Activated gamma-delta T cell treated with Interleukin-2 at 50 U/mL for 16 hours (primary cell): Measurements from ENCODE around the gene RPL35.
"Not testable (repeated sequence)": the region's sequence is repeated elsewhere in the genome, so short reads cannot be mapped to it uniquely, and the experiment has no call there.

Experiments
- DNase-seq: peaks from one replicate; pipeline ENCODE4 v3.0.0-alpha.2; 2020

The RPL35 gene

DNA sequence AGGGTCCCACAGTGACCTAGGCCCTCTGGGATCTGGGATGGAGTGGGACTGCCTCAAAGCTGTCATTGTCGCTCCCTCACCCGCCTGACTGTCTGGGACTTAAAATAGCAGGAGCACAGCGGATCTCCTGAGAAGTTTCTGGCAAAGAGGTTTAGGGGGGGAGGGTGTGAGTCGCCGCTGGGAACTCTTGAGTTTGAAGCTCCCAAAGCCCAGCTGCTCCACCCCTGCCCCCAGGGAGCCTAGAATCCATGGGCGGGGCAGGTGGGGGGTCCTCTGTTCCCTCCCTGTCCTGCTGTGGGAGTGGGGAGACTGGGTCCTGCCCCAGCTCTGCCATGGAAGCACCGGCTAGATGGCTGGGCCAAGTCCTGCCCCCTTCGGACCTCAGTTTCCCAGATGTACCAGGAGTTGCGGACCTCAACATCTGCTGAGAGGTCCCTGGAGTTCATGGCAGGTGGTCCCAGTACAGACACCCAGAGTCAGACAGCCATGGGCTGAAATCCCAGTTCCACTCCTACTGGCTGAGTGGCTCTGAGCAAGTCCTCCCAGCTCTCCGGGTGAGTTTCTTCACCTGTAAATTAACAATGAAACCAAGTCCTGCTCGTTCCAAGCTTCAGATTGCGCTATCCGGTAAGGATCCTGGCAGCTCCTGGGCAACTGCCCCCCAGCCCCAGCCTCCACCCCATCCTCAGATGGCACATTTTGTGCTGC, 9.5 kb downstream of the RPL35 start:
- DNase-seq, result no peak

DNA sequence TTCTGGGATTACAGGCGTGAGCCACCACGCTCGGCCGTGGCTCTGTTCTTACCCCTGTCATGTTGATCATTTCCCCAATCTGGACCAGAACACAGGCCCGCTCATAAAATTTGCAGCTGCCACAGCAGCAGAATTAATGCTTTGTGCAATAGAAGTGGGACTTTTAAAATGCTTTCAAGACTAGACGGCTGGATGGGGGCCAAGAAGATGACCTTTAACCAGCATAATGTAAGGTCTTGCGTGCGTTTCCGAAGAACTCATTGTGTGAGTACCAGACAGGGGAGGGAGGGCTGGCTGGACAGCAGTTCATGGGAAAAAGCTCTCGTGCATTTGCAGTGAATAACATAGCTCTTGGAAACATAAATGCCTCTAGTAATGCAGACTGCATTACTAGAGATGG, 12.0 kb downstream of the RPL35 start:
- DNase-seq, result no peak

DNA sequence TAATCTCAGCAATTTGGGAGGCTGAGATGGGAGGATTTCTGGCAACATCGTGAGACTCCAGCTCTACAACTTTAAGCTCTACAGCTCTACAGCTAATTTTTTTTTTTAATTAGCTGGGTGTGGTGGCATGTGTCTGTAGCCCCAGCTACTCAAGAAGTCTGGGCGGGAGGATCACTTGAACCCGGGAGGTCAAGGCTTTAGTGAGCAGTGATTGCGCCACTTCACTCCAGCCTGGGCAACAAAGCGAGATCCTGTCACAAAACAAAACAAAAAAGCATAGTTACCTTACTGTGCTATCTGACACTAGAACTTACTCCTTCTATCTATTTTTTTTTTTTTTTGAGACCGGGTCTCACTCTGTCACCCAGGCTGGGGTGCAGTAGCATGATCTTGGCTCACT, 14.8 kb downstream of the RPL35 start:
- no peak for DNase-seq

DNA sequence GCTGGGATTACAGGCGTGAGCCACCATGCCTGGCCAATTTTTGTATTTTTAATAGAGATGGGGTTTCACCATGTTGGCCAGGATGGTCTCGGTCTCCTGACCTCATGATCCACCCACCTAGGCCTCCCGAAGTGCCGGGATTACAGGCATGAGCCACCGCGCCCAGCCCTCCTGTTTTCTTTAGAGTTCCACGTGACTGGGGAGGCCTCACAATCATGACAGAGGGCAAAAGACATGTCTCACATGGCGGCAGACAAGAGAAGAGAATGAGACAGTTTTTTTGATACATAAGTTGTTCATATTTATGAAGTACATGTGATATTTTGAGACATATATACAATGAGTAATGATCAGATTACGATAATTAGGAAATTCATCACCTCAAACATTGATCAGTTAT, 15.3 kb downstream of the RPL35 start:
- not testable (repeated sequence) for DNase-seq

DNA sequence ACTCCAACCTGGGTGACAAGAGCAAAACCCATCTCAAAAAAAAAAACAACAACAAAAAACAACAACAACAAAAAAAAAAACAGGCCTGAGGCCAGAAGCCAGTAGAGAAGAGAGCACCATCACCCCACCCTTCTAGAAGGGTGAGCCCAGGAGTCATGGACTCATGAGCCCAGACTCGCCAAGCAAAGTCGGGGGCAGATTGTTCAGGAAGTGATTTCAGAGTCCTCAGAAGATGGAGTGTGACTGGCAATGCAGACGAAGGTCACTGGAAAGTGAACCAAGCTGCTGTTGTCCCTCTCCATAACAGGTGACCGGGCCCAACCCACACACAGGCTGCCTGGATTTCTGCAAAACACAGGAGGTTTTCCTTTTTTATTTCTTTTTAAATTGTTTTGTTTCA, 17.5 kb downstream of the RPL35 start:
- DNase-seq, result no peak

DNA sequence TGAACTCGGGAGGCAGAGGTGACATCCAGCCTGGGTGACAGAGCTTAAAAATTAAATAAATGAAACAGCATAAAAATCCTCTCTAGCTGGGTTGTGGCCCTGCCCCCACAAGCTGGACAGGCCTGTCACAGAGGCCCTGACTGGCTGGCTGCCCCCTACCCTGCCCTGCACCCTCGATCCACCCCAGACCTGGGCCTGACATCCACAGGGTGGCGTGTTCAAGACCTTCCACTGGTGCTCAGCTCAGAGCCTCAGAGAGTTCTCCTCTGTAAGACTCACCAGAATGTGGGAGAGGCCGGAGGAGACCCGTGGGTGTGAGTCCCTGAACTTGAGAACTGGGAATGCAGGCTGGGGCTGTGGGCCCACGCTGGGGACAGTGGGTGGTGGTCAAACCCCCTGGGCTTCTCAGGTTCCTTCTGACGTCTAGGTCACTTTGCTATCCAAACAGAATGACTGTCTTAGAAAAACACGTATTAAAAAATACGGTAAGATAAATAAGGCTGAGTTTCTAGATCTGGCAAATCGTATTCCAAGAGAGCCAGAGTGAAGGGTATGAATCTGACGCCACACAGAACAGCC, 18.2 kb downstream of the RPL35 start:
- DNase-seq, result no peak

DNA sequence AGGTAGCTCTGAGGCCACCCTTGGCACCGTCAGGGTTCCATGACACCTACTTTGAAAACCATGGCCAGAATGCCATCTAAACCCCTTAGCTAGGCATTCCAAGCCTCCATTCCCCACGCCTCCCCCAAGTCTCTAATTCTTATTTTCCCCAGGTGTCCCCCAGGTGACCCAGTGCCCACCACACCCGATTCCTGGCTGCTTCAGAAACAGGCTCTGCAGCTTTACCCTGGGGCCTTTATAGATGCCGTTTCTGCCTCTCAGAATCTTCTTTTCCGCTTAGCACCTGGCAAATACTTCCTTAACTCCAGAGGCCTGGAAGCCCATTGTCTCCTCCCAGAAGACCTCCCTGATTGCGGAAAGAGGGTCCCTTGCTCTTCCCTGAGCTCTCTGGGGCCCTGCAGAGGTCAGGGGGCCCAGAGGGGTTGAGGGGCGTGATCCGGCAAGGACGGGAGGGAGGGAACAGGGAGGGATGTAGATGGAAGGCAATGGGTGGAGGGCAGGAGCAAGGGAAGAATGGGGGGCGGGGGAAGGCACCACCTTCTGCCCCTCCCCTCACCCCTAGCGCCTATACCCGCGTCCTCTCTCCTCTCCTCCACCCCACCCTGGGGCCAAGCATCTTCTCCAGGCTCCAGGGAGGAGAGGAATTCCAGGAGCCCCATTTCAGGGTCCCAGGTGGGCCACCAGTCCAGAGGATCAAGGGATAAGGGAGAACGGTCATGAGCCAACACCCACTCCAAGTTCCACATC, 20.5 kb downstream of the RPL35 start:
- DNase-seq, result no peak

DNA sequence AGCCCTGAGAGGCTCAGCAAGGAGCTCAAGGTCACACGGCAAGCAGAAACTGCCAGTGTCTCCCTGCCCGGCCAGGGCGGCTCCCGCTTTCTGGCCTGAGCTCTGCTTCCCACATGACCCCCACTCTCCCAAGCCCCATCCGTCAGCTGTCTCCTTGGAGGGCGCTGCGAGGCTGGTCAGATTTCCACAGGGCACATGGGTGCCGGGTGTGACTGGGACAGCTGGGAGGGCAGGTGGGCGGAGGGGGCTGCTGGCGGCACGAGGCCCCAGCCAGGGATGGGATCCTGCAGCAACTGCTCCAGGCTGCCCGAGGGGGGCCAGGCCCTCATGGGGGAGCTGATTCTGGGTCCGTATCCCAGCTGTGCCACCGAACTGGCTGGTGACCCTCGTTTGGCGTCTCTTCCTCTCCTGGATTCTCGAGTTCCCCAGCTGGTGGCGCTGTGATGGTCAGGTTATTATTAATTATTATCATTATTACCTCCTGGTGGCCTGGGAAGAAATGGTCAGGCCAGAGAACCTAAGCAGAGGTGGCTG, 21.4 kb downstream of the RPL35 start:
- DNase-seq, result no peak

DNA sequence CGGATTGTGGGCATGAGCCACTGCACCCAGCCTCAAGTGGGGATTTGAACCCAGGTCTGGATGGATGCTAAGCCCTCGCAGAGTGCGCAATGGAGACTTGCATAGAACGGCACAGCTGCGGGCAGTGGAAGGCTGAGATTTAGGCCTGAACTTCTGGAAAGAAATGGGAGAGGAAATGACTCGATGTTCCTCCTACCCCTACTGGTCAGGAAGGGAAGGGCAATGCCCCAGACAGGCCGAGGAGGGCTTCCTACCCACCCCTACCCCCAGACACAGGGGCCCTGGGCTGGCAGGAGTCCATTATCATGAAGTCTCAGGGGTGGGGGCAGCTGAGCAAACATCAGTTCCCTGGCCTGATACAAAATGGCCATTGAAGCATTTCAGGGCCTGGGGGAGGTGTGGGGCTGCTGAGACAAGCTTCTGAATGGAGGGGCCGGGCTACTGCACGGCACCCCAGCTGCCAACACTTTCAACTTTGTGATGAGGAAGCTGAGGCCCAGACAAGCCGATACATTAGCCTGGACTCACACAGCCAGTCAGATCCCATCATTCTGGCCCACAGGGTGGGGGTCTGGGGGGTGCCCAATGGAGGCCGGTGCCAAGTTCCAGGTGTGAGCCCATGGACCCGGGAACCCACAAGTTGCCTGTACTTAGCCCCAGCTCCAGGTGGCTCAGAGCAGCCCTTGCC, 22.0 kb downstream of the RPL35 start:
- no peak for DNase-seq

DNA sequence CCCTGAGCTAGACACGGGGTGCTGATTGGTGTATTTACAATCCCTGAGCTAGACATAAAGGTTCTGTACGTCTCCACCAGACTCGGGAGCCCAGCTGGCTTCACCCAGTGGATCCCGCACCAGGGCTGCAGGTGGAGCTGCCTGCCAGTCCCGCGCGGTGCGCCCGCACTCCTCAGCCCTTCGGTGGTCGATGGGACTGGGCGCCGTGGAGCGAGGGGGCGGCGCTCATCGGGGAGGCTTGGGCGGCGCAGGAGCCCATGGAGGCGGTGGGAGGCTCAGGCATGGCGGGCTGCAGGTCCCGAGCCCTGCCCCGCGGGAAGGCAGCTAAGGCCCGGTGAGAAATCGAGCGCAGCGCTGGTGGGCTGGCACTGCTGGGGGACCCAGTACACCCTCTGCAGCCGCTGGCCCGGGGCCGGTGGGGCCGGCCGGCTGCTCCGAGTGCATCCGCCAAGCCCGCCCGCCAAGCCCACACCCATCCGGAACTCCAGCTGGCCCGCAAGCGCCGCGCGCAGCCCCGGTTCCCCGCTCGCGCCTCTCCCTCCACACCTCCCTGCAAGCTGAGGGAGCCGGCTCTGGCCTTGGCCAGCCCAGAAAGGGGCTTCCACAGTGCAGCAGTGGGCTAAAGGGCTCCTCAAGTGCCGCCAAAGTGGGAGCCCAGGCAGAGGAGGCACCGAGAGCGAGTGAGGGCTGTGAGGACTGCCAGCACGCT, 23.0 kb downstream of the RPL35 start:
- DNase-seq, result not testable (repeated sequence)

DNA sequence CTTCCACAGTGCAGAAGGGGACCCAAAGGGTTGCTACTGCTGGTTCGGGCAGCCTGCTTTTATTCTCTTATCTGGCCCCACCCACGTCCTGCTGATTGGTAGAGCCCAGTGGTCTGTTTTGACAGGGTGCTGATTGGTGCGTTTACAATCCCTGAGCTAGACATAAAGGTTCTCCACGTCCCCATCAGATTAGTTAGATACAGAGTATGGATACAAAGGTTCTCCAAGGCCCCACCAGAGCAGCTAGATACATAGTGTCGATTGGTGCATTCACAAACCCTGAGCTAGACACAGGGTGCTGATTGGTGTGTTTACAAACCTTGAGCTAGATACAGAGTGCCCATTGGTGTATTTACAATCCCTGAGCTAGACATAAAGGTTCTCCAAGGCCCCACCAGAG, 23.6 kb downstream of the RPL35 start:
- DNase-seq, result not testable (repeated sequence)

DNA sequence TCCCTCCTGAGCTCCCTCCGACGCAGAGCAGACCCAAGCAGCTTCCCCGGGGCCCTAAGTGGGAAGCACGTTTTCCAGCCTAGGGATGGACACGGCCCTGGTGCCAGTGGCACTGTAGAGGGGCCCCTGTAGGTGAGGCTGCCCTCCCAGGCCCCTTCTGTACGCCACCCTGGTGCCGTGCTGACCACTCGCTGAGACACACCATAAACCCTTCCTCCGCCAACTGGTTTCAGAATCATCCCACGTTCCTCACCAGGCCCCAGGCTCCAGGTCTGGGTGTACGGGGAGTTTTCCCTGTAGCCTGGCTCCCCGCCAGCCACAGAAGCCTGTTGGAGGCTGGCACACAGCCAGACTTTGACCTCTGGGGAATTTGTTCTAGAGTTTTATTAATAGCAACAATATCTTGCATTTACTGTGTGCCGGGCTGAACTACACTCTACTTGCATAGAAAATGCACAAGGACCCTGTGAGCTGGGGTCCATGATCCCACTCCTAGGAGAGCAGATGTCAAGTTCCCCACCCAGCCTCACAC, 26.7 kb downstream of the RPL35 start:
- DNase-seq, result no peak

DNA sequence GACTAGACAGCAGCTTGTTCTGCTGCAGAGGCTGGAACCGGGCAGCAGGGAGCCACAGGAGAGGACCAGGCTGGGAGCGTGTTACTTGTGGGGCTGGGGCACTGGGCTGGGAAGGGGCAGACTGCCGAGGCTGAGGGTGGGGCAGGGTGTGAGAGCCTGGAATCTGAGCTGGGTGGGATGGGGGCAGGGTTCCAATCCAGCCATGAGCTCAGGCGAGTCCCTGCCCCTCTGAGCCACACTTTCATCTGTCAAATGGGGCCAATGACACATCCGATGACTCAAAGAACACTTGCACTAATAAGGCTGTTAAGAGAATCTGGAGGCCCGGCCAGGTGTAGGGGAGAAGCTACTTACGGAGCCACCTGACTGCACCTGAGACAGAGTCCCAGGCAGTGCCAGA, 27.2 kb downstream of the RPL35 start:
- DNase-seq, result no peak

DNA sequence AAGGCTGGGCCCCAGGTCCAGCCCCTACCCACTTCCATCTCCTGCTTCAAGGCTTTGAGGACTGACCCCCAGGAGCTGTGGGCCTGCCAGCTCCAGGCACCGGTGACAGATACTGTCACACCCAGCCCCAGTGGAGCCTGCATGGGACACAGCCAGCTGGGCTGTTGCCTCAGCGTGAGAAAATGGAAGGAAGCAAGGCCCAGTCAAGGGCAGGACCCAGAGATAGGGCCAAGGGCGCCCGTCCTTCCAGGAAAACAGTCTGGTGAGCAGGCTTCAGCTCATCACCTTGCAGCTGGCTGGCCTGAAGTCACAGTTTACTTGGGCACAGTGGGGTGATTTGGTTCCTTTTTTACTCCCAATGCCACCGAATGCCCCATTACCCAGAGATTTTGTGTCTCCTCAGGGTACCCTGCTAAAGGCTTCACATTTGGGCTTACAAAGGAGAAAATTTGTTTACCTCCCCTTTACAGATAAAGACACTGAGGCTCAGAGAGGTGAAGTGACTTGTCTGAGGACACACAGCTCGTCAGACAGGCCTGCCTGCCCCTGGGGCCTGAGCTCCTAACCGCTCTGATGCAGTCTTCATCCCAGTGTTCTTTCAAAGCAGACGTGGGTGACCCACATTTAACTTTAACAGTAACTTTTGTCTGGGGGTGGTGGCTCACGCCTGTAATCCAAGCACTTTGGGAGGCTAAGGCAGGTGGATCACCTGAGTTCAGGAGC, 30.0 kb downstream of the RPL35 start:
- no peak for DNase-seq

DNA sequence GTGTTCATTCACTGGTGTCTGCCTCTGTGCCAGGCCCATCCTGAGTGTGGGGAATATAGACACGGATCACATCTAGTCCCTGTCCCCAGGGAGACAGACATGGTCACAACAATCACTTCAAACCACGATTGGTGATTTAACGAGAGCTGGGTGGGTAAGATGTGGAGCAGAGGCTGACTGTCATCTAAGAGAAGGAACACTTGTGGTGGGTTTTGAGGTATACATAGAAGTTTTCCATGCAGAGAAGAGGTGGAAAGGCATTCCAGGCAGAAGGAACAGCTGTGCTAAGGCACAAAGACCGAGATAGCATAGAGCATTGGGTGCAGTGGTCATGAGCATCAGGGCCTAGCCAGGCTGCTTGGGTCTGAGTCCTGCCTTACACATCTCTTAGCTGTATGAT, 31.2 kb downstream of the RPL35 start:
- DNase-seq, result no peak

DNA sequence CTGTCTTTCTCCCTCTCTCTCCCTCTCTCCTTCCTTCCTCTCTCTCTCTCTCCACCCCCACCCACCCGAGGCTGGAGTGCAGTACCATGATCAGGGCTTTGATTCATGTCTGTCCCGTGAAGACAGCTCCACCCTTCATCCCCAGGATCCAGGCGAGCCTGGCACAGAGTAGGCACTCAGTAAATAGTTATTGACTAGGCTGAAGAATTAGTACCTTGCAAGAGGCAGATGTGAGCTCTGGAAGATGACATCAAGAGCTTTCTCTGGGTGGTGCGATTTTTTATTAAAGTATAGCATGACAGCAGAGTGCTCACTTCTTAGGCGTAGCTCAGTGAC, 32.5 kb downstream of the RPL35 start:
- no peak for DNase-seq

DNA sequence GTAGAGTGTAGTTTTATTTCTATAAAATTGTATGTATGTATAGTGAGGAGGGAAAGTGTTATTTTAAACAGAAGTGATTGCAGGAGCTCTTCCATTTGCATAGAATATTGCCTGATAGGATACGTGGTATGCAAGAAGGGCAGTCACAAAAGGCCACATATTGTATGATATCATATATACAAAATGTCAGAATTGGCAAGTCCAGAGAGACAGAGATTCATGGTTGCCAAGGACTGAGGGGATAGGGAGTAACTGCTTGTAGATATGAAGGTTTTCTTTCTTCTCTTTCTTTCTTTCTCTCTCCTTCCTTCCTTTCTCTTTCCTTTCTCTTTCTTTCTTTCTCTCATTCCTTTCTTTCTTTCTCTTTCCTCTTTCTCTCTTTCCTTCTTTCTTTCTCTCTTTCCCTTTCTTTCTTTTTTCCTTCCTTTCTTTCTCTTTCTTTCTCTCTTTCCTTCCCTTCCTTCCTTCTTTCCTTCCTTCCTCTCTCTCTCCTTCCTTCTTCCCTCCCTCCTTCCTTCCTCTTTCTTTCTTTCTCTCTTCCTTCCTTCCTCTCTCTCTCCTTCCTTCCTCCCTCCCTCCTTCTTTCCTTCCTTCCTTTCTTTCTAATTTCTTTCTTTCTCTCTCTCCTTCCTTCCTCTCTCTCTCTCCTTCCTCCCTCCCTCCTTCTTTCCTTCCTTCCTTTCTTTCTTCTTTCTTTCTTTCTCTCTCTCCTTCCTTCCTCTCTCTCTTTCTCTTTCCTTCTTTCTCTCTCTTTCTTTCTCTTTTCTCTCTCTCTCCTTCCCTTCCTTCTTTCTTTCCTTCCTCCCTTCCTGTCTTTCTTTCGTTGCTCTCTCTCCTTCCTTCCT, 33.0 kb downstream of the RPL35 start:
- no peak for DNase-seq

DNA sequence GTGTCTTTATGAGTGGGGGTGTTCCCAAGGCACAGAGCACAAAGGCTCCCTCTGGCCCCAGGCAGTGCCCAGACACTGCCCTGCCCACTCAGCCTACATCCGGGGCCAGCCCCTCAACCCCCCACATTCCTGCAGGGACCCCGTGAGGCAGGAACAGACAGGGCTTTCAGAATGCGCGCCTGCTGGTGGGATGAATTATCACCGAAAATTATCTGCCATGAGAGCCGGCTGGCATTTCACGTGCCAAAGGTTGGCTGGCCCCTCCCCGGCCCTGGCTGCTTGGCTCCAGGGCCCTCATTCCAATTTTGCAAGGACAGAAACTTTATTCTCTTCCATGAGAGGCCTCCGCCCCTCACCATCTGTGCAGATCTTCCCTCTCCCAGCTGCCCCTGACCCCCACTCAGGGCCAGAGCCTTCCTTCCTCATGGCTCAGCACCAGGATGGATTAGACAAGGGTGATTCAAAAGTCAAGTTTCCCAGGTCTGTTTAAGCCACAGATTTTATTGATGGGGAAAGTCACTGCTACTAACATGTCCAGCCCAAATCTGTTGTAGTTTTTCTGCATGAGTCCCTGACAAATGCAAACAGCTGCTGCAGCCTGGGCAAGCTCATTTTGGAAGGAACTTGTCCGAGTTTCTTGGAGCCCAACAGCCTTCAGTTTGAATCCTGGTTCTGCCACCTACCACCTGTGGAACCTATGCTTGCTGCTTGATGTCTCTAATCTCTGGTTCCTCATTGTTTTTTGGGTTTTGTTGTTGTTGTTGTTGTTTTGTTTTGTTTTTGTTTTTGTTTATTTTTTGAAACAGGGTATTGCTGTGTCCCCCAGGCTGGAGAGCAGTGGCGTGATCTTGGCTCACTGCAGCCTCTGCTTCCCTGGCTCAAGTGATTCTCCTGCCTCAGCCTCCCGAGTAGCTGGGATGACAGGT, 40.8 kb downstream of the RPL35 start:
- DNase-seq, result no peak

DNA sequence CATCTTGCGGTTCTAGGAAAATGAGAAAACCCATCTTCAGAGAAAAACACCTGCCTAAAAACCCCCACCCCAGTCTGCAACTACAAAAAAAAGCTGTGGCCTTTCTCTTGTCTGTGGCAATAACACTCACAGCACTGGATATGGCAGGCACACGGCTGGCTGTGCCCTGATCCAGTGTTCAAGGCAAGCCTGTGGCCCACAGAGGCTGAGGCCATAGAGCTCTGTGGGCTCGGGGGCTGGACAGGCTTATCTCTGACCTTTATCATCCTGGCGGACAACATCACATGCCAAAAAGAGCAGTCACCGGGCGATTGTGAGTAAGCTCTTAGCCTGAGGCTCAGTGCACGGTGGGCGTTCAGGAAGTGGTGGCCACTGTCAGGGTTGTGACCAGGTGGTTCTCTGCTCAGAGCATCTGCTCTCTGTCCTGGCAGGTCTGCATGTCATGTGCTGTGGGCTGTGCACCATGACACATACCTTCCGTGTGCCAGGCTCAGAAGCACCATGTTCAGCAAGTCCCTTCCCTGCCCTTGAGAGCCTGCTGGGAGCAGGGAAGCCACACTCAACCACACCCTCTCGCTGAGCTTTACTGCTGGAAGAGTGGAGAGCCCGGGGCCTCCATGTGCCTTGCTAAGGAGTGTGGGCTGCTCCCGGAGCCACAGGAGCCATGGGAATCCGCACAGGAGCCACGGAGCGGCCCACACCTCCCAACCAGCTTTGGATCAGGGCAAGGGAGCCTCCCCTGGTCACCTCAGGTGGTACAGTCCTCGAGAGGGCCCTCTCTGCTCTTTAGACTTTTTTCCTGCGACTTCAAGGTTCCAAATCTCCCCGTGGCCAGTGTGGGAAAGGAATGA, 43.1 kb downstream of the RPL35 start:
- no peak for DNase-seq
